Measurements from ENCODE around the gene HPX. TPM values are rescaled to one million over a fixed set of nuclear protein-coding genes. Genes with fewer than 3 reads are reported as not detected.

Gene HPX
- total RNA-seq, 2 experiments from 2014 or later = 0.18 TPM; not detected in 1

- Mint-ChIP-seq H3K4me1 (peaks cover 41% of the 10 kb centered on the region), H3K36me3 (ENCODE audit: low read depth) (peaks cover 39% of the 10 kb centered on the region), H3K27me3 (no peaks in the 10 kb centered on the region), H3K27ac (peak overlapping the region; percentile 97), H3K9me3 (no peaks in the 10 kb centered on the region), H3K4me3 (peak overlapping the region; percentile 97)
- DNase-seq = no peak
- CTCF ChIA-PET = interaction anchor here (1.4 to 1.5 kb wide), 2 partner anchors 124 to 203 kb away, joined by 3 to 4 read pairs; partner anchors contain the start of gene MRPL17
- POLR2A ChIA-PET = interaction anchor here (0.6 to 2.9 kb wide), 2 partner anchors 78 to 123 kb away, joined by 3 to 19 read pairs; no protein-coding TSS in a partner anchor
Observed at GRCh38 chr11:6480299-6480914, 39.6 kb upstream of the HPX start.

- Mint-ChIP-seq H3K27me3 (peaks cover 1% of the 10 kb centered on the region), H3K4me3 (no peak overlapping the region), H3K27ac (no peak overlapping the region), H3K9me3 (no peaks in the 10 kb centered on the region), H3K36me3 (ENCODE audit: low read depth) (peaks cover 23% of the 10 kb centered on the region), H3K4me1 (peaks cover 43% of the 10 kb centered on the region)
- ChIA-PET POLR2A (no interaction called here), CTCF (interaction anchor here (2.0 kb wide), 1 partner anchor 98 kb away, joined by 9 read pairs; no protein-coding TSS in a partner anchor)
- no peak for DNase-seq
Observed at GRCh38 chr11:6476571-6476970, 35.8 kb upstream of the HPX start.

- Mint-ChIP-seq H3K4me1 (peaks cover 41% of the 10 kb centered on the region), H3K36me3 (ENCODE audit: low read depth) (peaks cover 23% of the 10 kb centered on the region), H3K4me3 (no peak overlapping the region), H3K9me3 (no peaks in the 10 kb centered on the region), H3K27me3 (peaks cover 4% of the 10 kb centered on the region), H3K27ac (no peak overlapping the region)
- DNase-seq = no peak
- POLR2A ChIA-PET = interaction anchor here (1.3 to 1.7 kb wide), 2 partner anchors 9 to 97 kb away, joined by 3 to 5 read pairs; no protein-coding TSS in a partner anchor
- CTCF ChIA-PET = interaction anchor here (1.0 to 4.2 kb wide), 3 partner anchors 97 to 262 kb away, joined by 8 to 26 read pairs (median 9); no protein-coding TSS in a partner anchor
Observed at GRCh38 chr11:6475936-6476335, 35.1 kb upstream of the HPX start.

GRCh38 chr11:6474806-6475500 lies 34.2 kb upstream of the HPX start:
- CTCF ChIA-PET = interaction anchor here (0.8 to 4.2 kb wide), 3 partner anchors 14 to 263 kb away, joined by 3 to 26 read pairs (median 8); no protein-coding TSS in a partner anchor
- Mint-ChIP-seq H3K36me3 (ENCODE audit: low read depth) (peaks cover 23% of the 10 kb centered on the region), H3K4me1 (peaks cover 31% of the 10 kb centered on the region), H3K4me3 (peak overlapping the region; percentile 74), H3K27me3 (peaks cover 4% of the 10 kb centered on the region), H3K9me3 (no peaks in the 10 kb centered on the region), H3K27ac (no peak overlapping the region)
- POLR2A ChIA-PET = interaction anchor here (0.6 to 1.7 kb wide), 5 partner anchors 10 to 103 kb away, joined by 3 to 5 read pairs (median 3); no protein-coding TSS in a partner anchor
- DNase-seq = no peak

GRCh38 chr11:6474413-6474792 lies 33.6 kb upstream of the HPX start:
- POLR2A ChIA-PET = interaction anchor here (0.9 to 2.1 kb wide), 5 partner anchors 11 to 96 kb away, joined by 3 to 11 read pairs (median 3); no protein-coding TSS in a partner anchor
- peaks cover 26% of the 10 kb centered on the region for H3K4me1 Mint-ChIP-seq
- CTCF ChIA-PET = interaction anchor here (0.8 to 4.2 kb wide), 2 partner anchors 14 to 96 kb away, joined by 3 to 26 read pairs; no protein-coding TSS in a partner anchor
- H3K27ac Mint-ChIP-seq = no peak overlapping the region
- no peak for DNase-seq
- H3K4me3 Mint-ChIP-seq = peak overlapping the region; percentile 74
- no peaks in the 10 kb centered on the region for H3K9me3 Mint-ChIP-seq
- H3K27me3 Mint-ChIP-seq = peaks cover 4% of the 10 kb centered on the region
- peaks cover 23% of the 10 kb centered on the region for H3K36me3 Mint-ChIP-seq (ENCODE audit: low read depth)

GRCh38 chr11:6473451-6474412 lies 32.9 kb upstream of the HPX start, which contains the start of gene TRIM3:
Gene TRIM3, minus strand, starts transcription at chr11:6473941. Its CDS starts 8,246 bp downstream, at chr11:6465695.
- Mint-ChIP-seq H3K4me3 (peak within 1 kb of the TSS; percentile 76), H3K9me3 (no peaks in the 10 kb centered on the region), H3K27me3 (peaks cover 4% of the 10 kb centered on the region), H3K27ac (no peak within 1 kb of the TSS), H3K4me1 (peaks cover 20% of the 10 kb centered on the region), H3K36me3 (ENCODE audit: low read depth) (peaks cover 16% of the 10 kb centered on the region)
- peak; percentile 67 for DNase-seq
- ChIA-PET CTCF (interaction anchor here (1.0 to 4.2 kb wide), 5 partner anchors 8 to 111 kb away, joined by 3 to 26 read pairs (median 3); partner anchors contain the start of genes ARFIP2 and TIMM10B), POLR2A (interaction anchor here (0.9 to 2.1 kb wide), 4 partner anchors 8 to 152 kb away, joined by 3 to 11 read pairs (median 6); partner anchors contain the start of genes ARFIP2, SMPD1 and TIMM10B)

GRCh38 chr11:6472934-6473333 lies 32.1 kb upstream of the HPX start:
- Mint-ChIP-seq H3K27ac (no peak overlapping the region), H3K27me3 (peaks cover 4% of the 10 kb centered on the region), H3K36me3 (ENCODE audit: low read depth) (peaks cover 11% of the 10 kb centered on the region), H3K9me3 (no peaks in the 10 kb centered on the region), H3K4me3 (peak overlapping the region; percentile 76), H3K4me1 (peaks cover 20% of the 10 kb centered on the region)
- ChIA-PET POLR2A (interaction anchor here (0.9 to 2.1 kb wide), 4 partner anchors 9 to 151 kb away, joined by 3 to 11 read pairs (median 6); partner anchors contain the start of genes ARFIP2, SMPD1 and TIMM10B), CTCF (interaction anchor here (1.0 to 4.2 kb wide), 5 partner anchors 9 to 110 kb away, joined by 3 to 26 read pairs (median 3); partner anchors contain the start of genes ARFIP2 and TIMM10B)
- DNase-seq = no peak

GRCh38 chr11:6469599-6469998 lies 28.8 kb upstream of the HPX start:
- no peak for DNase-seq
- no peaks in the 10 kb centered on the region for H3K36me3 Mint-ChIP-seq (ENCODE audit: low read depth)
- CTCF ChIA-PET = interaction anchor here (1.1 kb wide), 1 partner anchor 91 kb away, joined by 3 read pairs; no protein-coding TSS in a partner anchor
- no peaks in the 10 kb centered on the region for H3K9me3 Mint-ChIP-seq
- POLR2A ChIA-PET = no interaction called here
- peaks cover 20% of the 10 kb centered on the region for H3K4me1 Mint-ChIP-seq
- no peak overlapping the region for H3K4me3 Mint-ChIP-seq
- H3K27me3 Mint-ChIP-seq = peaks cover 4% of the 10 kb centered on the region
- no peak overlapping the region for H3K27ac Mint-ChIP-seq

- no peak overlapping the region for H3K4me3 Mint-ChIP-seq
- ChIA-PET CTCF (interaction anchor here (0.5 to 1.3 kb wide), 2 partner anchors 90 to 219 kb away, joined by 3 to 5 read pairs; no protein-coding TSS in a partner anchor), POLR2A (interaction anchor here (1.1 kb wide), 1 partner anchor 13 kb away, joined by 3 read pairs; the partner anchor contains the start of genes ARFIP2 and TIMM10B)
- no peak overlapping the region for H3K27ac Mint-ChIP-seq
- peaks cover 15% of the 10 kb centered on the region for H3K4me1 Mint-ChIP-seq
- H3K9me3 Mint-ChIP-seq = no peaks in the 10 kb centered on the region
- H3K36me3 Mint-ChIP-seq (ENCODE audit: low read depth) = no peaks in the 10 kb centered on the region
- DNase-seq = no peak
- peaks cover 4% of the 10 kb centered on the region for H3K27me3 Mint-ChIP-seq
Observed at GRCh38 chr11:6468712-6469495, 28.1 kb upstream of the HPX start.

- Mint-ChIP-seq H3K9me3 (no peaks in the 10 kb centered on the region), H3K36me3 (ENCODE audit: low read depth) (no peaks in the 10 kb centered on the region), H3K4me3 (no peak overlapping the region), H3K27ac (no peak overlapping the region), H3K4me1 (no peaks in the 10 kb centered on the region), H3K27me3 (no peaks in the 10 kb centered on the region)
- ChIA-PET CTCF (interaction anchor here (2.0 kb wide), 1 partner anchor 15 kb away, joined by 10 read pairs; no protein-coding TSS in a partner anchor), POLR2A (interaction anchor here (0.8 kb wide), 1 partner anchor 16 kb away, joined by 3 read pairs; no protein-coding TSS in a partner anchor)
- no peak for DNase-seq
Observed at GRCh38 chr11:6459099-6459450, 18.3 kb upstream of the HPX start.

Measured in activated CD4-positive, alpha-beta memory T cell treated with anti-CD3 and anti-CD28 coated beads, Interleukin-2, amount 10 ng/mL, durations not matched to agents 7 days and 5 days (primary cell).